COR-L47 (cell line): ENCODE measurements around the gene C2orf66.

Experiments used
- DNase-seq: peaks from one replicate; lab custom pipeline; 2025; lab: John Stamatoyannopoulos, UW

Gene C2orf66

GRCh38 chr2:196809260-196809659, at the start of gene C2orf66:
TSS of gene C2orf66 (minus strand) at chr2:196809355. CDS start at chr2:196809336, 19 bp downstream.
- no peak for DNase-seq

GRCh38 chr2:196854629-196855028, 45.5 kb upstream of the C2orf66 start:
- no peak for DNase-seq

GRCh38 chr2:196853301-196854087, 44.3 kb upstream of the C2orf66 start:
- no peak for DNase-seq

DNA sequence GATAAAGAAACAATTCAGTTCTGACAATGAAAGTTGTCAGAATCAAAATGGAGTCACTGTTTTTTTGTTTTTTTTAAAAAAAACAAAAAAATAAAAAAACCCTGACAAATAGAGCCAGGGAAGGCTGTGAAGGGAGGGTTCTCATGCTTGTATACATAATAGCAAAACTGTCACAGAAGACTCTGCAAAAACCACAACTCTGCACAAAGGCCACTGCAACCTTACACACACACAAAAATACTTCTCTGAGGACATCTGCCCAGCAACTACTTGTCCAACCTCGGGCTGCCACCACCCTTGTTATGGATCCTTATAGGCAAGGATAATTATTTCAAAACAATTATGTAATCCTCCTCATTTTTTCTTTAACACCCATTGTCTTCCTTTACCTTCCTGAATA, 41.9 kb upstream of the C2orf66 start:
- no peak for DNase-seq

- DNase-seq = no peak
Measured at GRCh38 chr2:196849895-196850294, 40.7 kb upstream of the C2orf66 start.

DNA sequence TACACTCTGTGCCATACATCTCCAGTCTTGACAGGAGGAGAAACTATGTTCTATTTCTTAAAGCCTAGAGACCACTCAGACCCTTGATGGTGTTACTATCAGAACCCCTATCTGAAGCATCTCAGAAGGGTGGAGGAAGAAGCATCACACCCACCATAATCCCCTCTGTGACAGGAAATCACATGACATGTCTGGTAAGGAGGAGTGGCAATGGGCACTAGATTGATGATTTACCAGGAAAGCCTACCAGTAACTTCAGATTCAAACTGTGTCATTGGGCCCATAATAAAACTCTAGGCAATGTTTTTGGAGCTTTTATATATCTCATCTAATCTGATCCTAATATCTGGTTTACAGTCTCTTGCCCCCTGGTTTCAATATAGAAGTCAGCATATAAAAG, 37.1 kb upstream of the C2orf66 start:
- DNase-seq = no peak

- no peak for DNase-seq
Measured at GRCh38 chr2:196845371-196845770, 36.2 kb upstream of the C2orf66 start.

DNA sequence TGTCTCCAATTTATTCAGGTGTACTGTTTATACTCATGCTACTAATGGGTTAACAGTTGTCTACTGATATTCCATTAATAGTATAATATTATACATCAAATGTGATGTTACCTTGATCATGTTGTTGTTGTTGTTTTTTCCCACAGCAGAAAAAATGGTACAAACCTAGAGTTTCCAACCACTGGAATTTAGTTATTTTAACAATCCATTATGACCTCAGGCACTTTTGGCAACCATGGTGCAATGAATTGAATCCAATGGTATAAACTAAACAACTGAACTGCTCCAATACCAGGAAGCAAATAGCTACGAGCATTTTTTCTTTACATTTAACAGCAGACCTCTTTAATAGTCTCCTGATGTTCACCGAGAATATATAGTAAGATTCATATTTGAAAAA, 31.0 kb upstream of the C2orf66 start:
- no peak for DNase-seq

DNA sequence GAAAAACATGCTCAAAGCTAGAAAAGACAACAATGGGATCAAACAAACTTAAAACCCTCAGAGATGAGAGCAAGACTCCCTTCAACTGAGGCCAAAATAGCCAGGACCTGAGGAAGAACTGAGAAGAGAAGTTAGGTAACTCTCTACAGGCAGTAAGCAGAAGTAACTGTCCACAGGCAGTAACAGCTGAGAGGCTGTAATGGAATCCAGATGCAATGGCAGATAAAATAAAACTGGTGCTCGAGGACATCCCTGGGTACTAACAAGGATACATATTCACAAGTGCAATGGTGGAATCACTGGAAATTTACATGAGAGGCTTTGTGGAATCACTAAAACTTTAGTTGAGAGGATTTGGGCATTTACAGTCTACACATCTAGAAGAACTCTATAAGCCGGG, 30.4 kb upstream of the C2orf66 start:
- DNase-seq = no peak

DNA sequence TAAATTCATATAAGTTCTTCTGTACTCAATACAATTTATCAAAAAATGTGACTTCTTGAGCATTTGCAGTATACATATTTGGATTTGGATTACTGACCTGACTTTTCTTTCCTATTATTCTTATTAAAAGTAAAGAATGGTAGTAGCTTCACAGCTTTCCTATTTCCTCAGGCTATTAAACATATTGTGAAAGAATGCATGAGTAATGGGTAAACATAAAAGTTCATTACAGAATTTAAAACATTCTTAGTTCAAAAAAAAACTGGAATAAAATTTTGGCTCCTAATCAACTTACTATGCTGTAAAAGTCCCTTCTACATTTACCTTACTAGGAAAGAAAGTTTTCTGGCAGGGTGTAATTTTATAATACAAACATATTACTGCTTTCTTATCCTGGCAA, 27.3 kb upstream of the C2orf66 start:
- DNase-seq = no peak

DNA sequence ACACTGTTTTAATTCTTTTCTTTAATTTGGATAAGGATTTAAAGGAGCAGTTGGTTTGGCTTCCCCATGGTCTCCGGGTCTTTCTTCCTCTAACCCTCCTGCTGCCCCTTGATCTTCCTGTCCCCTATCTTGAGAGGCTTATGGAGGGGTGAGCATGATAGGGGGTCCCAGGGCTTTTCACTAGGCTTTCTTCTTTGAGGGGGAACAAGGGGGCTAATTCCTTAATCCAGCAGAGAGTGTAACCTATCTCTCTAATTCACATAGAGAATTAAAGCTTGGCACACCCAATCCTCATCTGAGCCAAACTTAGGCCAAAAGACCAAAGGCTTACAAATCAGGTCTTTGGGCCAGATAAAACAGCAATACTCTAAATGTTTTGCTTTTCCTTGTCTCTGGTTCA, 21.5 kb upstream of the C2orf66 start:
- no peak for DNase-seq

GRCh38 chr2:196827356-196827755, 18.2 kb upstream of the C2orf66 start:
- no peak for DNase-seq

- no peak for DNase-seq
Measured at GRCh38 chr2:196823750-196824522, 14.8 kb upstream of the C2orf66 start.

GRCh38 chr2:196821195-196821594, 12.0 kb upstream of the C2orf66 start:
- DNase-seq = no peak

GRCh38 chr2:196808083-196808665, 981 bp downstream of the C2orf66 start:
- DNase-seq = no peak

- DNase-seq = no peak
Measured at GRCh38 chr2:196804381-196804780, 4.8 kb downstream of the C2orf66 start.

GRCh38 chr2:196802401-196802800, 6.8 kb downstream of the C2orf66 start:
- no peak for DNase-seq

- DNase-seq = peak; percentile 10
Measured at GRCh38 chr2:196801674-196802261, 7.4 kb downstream of the C2orf66 start.

- DNase-seq = no peak
Measured at GRCh38 chr2:196798980-196799379, 10.2 kb downstream of the C2orf66 start.

DNA sequence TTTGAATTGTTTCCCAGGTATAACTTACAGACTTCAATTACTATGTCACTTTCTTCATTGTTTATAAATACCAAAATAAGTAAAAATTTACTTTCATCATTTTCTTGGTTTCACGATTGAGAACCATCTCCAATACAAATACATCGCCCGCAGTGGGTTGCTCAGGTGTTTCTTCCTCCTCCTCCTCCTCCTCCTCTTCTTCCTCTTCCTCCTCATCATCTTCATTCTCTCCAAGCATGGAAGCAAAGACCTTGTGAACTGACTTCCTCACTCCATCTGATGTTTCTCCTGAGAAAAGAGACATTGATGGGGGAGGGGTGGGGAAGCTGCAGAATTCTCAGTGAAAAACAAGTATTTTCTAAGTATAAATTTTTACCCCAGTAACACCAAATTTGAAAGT, 16.3 kb downstream of the C2orf66 start:
- no peak for DNase-seq

DNA sequence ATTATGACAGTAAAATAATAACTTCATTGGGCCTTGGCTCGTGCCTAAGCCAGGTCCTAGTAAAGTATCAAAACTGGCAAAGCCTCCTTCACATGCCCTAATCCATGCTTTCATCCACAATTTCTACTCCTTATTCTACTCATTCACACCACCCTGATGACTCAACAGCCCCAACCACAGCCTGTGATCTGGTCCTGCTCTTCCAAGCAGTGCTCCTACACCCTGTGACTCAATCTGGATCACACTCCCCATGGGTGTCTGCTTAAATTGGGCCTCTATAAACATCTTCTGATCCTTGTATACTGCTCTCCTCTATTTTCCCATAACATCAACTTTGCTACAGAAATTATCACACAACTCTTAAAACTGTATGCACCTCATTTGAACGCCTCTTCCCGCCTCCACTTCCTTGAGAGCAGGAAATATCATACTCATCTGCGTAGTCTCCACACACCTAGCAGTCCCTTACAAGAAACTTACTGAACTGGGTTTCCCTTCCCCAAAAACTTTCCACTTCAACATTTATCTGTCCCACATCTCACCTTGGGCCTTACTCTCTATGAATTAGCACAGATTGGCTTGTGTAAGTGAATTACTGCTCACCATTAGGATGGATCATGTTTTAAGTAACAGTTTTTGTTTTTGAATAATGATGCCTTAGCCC, 25.6 kb downstream of the C2orf66 start:
- DNase-seq = no peak

DNA sequence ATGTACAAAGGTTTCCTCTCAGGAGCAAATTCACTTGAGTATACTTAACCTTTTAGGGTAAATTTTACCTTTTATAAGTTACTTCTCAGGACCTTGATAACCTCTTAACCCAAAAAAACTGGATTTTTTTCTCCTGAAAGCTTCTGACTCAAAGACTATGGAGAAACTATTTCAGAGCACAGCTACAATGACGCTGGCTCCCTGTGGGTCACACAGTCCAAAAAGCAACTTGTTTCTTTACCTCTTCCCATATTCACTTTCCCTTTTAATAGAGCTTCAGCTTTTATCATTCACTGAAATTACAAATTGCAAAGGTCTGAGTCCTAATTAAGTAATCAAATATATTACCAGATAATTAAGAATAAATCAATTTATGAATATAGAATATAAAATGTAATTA, 42.1 kb downstream of the C2orf66 start:
- DNase-seq = no peak
